ENCODE measurements around the gene DIAPH2.
"Not testable (repeated sequence)": the region's sequence is repeated elsewhere in the genome, so short reads cannot be mapped to it uniquely, and the experiment has no call there.

Gene DIAPH2

DNA sequence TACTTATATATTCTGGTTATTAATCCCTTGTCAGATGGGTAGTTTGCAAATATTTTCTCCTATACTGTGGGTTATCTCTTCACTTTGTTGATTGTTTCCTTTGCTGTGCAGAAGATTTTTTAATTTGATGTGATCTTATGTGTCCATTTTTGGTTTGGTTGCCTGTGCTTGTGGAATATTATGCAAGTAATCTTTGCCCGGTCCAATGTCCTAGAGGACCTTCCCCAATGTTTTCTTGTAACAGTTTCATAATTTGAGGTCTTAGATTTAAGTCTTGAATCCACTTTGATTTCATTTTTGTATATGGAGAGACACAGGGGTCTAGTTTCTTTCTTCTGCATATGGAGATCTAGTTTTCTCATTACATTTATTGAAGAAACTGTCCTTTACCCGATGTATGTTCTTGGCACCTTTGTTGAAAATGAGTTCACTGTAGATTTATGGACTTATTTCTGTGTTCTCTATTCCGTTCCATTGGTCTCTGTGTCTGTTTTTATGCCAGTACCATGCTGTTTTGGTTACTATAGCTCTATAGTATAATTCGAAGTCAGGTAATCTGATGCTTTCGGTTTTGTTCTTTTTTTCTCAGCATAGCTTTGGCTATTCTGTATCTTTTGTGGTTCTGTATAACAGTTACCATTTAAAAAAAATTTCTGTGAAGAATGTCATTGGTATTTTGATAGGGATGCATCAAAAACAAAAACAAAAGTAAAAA lies 34.7 kb downstream of the DIAPH2 start:
- no peak for DNase-seq

DNA sequence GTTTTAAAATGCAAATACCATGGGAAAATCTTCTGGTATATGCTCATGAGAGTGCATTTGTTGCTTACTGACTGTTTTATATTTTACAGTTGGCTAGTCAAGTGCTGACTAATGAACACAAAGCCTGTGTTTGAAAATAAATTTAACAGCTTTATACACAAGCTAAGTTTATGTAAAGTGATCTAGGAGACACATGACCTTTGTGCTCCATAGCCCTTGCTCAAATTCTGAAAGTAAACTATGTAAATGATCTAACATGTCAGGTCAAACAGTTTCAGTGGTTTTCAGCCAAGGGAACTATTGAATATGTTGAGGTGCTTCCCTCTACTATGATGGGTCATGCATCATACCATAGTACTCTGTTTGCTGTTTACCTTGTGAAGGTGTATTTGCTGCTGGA lies 36.7 kb downstream of the DIAPH2 start:
- DNase-seq = no peak

DNA sequence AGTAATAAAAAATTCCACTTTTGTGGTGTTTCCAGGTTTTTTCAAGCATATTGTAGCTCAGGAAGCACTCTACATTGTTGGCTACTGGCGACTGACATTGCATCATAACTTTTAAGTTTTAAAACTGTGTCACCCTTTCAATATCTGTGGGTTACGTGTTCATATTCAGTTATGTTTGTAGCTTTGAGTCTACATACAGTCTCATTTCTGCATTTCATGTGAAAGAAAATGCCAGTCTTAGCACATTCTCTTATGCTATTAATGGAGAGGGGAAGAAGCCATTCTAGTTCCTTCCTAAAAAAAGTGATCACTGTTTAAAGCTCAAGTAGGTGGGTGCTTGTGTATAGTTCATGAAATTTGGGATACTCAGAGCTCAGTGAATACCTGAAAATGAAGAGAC lies 38.1 kb downstream of the DIAPH2 start:
- DNase-seq = no peak

DNA sequence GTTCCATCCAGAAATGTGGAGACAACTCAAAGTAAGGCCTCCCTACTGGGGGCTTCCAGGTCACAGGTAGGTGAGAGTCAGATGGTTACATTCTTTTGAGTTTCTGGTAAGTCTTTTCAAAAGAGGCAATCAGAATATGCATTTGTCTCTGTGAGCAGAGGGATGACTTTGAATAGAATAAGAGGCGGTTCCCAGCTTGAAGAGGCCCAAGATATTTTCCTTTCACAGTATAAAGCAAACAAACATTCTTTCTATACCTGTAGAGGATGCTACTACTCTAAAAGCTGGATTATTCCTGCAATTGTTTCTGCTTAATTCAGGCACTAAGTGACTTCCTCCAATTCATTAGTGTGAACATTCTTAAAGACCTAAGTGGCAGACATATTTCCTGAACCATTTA lies 44.4 kb downstream of the DIAPH2 start:
- no peak for DNase-seq

DNA sequence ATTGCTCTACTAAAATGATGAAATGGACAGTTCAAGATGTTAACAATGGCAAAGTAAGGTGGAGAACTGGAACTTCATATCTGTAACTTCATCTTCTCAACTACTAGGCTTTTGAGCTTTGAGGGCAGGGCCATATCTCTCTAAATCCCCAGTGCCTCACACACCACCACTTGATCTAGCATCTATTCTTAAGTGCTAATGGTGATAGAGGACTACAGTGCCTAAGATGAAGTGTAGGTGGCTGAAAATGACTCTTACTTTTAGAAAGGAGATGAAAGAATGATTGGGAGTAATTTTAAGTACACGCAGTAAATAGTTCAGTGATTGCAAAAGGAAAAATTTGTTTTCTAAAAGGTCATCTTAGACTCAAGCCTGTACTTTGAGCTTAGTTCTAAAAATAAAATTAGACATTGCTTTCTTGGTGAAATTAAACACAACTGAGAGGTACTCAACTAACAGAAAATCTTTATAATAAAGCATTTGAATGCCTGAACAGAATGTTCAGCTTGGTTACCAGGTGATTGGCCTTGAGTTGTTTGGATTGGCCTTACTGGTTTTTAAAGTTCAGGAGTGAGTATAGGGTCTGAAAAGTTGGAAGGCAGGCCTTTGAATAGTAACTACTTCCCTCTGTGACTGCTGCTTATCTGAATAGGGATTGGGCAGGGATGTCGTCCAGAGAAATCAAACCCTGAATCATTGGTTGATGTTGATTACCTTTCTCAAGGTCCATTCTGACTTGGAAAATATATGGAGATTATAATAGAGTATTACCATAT lies 45.4 kb downstream of the DIAPH2 start:
- no peak for DNase-seq

DNA sequence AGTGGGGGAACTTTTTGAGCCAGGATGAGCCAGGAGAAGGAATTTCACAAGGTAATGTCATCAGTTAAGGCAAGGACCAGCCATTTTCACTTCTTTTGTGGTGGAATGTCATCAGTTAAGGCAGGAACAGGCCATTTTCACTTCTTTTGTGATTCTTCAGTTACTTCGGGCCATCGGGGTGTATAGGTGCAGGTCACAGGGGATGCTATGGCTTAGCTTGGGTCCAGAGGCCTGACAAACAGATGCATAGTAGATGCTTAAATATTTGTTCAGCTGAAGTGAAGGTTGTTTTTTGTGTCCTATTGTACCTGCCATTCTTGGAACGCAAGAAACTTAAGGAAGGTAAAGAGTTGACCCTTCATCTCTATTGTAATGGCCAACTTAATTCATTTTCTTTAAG lies 46.4 kb downstream of the DIAPH2 start:
- DNase-seq = not testable (repeated sequence)

DNA sequence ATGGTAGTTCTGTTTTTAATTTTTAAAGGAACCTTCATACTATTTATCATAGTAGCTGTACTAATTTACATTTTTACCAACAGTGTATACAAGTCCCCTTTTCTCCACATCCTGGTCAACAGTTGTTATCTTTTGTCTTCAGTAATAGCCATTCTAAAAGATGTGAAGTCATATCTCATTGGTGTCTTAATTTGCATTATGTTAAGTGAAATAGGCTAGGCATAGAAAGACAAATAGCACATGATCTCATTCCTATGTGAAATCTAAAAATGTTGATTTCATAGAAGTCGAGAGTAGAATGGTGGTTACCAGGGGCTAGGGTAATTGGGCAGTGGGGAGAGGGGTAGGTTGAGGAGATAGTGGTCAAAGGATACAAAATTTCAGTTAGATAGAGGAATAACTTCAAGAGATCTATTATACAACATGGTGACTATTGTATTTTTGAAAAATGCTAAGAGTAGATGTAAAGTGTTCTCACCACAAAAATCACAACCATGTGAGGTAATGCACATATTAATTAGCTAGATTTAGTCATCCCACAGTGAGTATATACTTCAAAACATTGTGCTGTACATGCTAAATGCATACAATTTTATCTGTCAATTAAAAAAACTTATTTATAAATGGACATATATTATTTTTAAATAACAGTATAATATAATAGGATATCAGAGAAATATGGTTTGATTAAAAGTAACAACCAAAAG lies 58.9 kb downstream of the DIAPH2 start:
- DNase-seq = no peak

DNA sequence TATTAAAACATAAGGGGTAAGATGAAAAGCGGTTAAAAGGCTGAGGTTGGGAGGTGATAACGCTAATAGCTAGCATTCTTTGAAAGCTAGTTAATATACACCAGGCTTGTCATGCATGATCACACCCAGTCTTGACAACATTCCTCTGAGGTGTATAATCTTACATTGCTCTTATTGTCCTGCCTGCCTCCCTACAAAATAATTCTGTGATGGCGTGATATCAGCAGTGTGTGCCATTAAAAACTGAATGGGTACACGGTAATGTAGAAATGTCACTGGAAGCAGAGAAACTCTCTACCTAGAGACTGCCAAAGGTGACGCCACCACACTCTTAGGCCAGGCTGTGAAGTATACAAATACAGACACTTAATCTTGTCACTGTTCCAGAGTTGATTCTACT lies 68.1 kb downstream of the DIAPH2 start:
- no peak for DNase-seq

DNA sequence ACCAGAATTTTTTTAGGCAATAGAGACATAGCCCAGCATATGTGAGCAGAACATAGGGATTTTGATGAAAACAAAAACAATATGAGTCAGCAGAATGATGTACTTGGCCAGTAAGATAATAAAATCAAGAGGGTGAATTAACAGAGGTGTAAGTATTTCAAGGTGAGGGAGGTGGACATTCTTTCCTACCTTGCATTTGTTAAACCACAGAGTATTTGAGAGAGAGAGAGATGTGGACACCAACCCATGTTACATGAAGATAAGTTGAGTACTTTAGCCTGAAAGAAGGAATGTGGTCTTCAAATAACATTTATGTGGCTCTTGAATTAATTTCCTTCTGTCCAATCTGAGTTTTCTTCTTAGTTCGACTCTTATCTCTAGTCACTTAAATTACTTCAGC lies 68.6 kb downstream of the DIAPH2 start:
- DNase-seq = no peak

DNA sequence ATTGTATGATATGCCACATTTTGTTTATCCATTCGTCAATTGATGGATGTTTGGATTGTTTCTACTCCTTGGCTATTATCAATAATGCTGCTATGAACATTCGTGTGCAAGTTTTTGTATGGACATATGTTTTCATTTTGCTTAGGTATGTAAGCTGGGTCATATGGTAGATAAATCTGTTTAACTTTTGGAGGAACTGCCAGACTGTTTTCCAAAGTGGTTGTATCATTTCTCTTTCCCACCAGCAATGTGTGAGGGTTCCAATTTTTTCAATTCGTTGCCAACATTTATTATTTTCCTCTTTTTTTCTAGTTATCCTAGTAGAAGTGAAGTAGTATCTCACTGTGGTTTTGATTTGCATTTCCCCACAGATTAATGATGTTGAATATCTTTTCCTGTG lies 71.8 kb downstream of the DIAPH2 start:
- no peak for DNase-seq

DNA sequence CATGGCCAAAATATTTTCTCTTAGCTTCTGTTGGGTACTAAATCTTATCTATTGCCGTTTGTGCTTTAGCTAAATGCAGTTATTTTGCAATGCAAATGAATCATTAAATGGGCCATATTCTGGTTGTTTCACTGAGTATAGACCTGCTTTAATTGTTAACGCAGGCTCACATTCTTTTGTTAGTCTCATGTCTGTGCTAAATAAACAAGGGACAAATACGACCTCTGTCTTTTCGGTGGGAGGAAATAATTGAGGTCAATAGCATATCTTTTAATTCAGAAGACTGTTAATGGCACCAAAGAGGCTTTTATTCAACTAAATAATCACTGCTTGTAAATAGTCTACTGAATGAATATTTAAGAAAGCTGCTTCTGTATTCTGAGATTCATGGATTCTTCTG lies 76.9 kb downstream of the DIAPH2 start:
- no peak for DNase-seq

DNA sequence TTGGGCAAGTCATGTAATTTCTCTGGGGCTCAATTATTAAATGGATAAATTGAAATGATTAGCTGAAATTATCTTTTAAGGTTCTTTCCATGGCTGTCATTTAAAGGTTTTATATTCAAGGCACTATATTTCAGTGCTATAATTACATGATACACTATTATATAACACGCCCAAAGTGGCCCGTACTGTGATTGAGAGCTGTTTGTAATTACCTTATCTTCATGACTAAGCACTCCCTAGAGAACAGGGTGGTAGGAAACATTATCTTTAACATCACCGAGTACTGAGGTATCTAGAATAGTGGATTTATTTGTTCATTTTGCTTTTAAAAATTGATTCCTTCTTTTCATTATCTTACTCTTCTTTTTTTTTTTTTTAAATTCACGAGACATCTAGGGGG lies 79.0 kb downstream of the DIAPH2 start:
- no peak for DNase-seq

DNA sequence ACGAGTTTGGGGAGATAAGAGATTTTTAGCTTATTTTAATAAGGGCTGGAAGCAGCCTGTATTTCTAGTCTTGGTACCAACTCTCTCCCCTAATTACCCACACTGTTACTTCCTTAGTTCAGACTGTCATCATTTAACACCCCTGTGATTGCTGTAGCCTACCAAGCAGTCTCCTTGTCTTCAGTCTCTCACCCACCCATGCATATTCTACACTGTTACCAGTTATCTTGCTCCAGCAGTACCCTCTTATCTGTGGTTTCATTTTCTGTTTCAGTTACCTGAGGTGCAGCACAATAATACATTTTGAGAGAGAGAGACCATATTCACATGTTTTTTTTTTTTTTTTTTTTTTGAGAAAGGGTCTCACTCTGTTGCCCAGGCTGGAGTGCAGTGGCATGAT lies 80.2 kb downstream of the DIAPH2 start:
- DNase-seq = no peak

DNA sequence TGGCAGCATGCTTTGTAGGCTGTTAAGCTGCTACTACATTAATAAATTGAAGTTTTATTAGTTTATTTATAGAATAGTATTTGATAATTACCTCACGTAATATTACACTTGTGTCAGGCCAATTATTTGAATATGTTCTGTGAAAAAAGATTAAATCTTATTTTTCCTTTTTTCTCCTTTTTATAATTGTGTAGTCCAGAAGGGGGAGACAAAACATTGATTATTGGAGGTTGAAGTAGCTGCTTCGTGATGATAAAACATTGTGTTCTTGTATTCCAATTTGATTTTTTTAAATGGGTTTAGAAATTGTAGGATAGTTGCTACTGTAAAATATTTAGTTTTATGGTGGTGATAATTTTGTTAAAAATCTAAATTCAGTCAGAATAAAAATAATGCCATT lies 85.7 kb downstream of the DIAPH2 start:
- DNase-seq = no peak

DNA sequence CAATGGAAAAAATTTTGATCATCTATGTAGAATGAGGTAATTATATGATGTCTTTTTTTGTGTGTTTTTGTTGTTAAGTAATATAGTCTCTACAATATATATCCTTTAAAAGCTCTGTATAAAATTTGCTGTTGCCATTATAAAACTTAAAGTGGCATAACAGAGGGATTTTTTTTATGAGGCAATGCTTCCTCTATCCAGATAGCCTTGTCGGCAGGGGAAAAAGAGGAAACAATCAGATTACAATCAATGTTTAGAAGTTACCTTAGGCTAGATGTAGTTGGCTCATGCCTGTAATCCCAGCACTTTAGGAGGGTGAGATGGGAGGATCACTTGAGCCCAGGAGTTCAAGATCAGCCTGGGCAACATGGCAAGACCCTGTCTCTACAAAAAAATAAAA lies 86.8 kb downstream of the DIAPH2 start:
- no peak for DNase-seq

DNA sequence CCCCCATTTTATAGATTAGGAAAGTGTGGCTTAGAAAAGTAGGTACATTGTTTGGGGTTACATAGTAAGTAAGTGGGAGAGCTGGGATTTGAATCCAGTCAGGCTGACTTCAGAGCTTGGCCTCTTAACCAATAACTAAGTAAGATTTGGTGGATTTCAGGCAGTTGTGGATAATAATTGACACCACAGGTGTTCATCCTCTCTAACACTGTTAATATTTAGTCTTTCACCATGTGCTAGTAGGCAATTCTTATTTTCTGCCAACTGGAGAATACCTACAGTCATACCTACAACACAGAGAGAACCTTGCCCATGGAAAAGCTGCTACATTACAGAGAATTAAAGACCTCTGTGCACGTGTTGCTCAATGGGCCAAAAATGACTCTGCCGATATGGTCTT lies 89.5 kb downstream of the DIAPH2 start:
- no peak for DNase-seq

DNA sequence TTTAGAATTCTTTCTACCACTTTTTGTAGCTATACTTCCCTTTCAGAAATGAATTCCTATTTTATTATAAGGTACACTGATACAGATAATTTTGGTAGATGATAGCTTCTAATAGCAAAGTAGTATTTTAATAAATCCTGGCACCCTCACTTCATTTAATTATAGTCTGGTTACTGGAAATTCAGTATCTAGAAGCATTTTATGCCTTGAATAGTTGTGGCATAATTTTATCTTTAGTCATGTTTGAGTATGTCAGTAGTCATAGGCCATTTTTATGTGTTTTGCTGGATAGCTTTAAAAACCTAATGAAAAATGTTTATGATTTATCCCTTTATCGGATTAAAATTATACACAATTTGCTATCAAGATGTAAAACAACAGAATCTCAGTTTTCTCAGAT lies 92.3 kb downstream of the DIAPH2 start:
- DNase-seq = no peak

DNA sequence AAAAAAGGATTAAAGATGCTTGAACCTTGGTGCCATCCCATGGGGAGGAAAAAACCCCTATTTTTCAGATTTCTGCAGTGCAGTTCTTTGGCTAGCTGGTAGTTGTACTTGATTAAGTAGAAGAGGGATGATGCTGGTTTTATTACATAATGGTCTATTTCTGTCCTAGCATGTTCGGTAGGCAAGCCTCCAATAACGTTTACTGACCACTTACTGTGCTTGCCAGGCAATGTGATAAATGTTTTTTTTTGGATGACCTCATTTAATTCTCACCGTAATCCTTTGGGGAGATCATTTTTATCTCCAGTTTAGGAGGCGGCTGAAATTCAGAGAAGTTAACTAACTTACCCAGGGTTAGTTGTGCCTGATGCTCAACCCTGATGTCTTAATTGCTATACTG lies 106.9 kb downstream of the DIAPH2 start:
- no peak for DNase-seq

DNA sequence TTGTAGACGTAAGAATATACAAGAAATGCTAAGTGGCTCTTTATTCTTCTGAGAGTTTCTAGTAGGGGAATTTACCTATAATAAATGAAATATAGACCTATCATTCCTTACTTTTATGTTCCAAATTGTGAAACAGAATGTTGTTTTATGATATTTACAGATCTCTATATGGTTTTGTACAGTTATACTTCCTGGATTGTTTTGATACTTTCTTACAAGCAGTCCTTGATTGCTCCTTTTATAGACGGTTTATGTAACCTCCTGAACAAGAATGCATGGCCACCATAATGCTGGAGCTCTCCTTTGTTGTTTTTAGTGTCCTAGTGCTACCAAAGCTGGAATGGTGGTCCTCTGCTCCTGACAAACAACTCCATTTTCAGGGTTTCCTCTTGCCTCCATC lies 107.4 kb downstream of the DIAPH2 start:
- DNase-seq = no peak

DNA sequence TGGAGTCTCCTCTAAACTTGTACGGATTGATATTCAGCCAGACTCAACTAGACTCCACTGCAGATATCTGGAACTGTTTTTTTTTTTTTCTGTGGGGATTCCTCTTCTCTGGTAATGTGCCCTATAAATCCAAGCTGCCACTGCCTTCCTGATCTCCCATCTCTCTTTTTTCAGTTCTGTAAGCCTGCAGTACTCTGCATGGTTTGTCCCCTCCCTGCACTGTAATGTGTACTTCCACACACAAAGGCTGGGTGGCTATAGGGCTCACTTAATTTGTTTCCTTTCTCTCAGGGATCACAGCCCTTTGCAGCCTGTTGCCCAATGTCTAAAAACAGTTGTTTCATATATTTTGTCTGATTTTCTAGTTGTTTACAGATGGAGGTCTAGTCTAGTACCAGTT lies 114.3 kb downstream of the DIAPH2 start:
- DNase-seq = no peak

DNA sequence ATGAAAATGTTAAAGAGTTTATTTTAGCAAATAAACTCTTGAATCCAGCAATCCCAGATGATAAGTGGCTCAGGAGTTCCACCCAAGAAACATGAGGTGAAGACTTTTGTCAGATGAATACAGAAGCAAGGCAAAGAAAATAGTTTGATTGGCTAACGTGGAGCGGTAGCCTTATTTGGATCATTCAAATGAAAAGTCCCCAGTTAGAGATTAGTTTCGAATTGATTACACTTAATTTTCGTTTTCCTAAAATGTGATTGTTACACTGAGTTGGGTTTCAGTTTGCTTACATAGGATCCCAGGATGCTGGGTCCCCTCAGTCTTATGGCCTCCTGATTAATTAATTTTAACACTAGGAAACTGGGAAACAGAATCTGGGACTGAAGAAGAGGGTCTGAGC lies 122.7 kb downstream of the DIAPH2 start:
- DNase-seq = no peak

DNA sequence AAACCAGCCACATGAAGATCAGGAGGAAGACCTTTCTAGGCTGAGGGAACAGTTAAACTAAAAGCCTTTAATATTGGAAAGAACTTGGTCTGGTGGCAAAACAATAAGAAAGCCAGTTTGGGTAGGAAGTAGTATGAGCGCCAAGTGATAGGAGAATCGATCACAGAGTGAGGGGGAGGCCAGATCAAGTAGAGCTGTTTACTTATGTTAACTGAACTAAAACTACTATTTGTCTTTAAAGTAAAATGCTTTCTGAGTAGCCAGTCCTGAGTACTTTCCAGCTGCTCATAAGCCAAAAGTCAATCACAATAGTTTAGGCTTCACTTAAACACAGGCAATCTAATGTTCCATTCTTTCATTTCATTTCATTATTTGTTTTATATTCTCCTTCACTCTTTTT lies 136.3 kb downstream of the DIAPH2 start:
- DNase-seq = no peak

DNA sequence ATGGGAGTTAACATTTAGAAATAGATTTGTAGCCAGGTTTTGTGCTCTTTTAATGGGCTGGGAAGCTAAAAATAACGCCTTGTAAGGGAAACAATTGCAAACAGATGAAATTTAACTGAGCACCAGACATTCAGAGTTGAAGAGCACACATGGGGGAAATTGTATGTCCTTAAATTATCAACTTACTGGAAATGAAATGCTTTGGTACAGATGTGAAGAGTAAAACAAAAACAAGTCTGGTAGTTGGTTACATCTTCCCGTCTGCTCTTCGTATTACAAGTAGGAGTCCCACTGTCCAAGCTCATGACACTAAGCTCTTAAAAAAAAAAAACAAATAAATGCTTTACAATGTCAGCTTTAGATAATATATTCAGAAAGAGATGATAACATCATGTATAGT lies 139.5 kb downstream of the DIAPH2 start:
- DNase-seq = no peak

DNA sequence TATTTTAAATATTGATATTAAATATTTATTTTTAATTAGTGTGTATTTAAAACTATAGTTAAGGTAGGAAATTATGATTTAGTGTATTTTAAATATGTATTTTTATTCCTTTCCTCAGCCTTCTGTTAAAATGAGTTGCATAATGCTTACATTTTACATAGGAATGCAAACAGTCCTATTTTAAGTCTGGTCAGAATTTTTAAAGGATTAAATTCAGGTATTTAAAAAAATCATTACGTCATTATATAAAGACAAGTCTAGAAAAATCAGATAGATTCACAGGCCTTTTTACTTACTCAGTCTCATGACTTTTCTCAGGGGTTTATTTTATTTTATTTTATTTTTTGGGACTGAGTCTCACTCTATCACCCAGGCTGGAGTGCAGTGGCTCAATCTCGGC lies 148.7 kb downstream of the DIAPH2 start:
- DNase-seq = no peak
